Activated CD4-positive, alpha-beta T cell treated with anti-CD3 and anti-CD28 coated beads, Interleukin-2, amount 50 U/mL, for 4 hours (primary cell): Measurements from ENCODE around the gene TMEM132E.

Source experiments
- DNase-seq, 2 experiments: peaks; one replicate each; pipeline ENCODE4 v3.0.0-alpha.2; 2020

The TMEM132E gene

DNA sequence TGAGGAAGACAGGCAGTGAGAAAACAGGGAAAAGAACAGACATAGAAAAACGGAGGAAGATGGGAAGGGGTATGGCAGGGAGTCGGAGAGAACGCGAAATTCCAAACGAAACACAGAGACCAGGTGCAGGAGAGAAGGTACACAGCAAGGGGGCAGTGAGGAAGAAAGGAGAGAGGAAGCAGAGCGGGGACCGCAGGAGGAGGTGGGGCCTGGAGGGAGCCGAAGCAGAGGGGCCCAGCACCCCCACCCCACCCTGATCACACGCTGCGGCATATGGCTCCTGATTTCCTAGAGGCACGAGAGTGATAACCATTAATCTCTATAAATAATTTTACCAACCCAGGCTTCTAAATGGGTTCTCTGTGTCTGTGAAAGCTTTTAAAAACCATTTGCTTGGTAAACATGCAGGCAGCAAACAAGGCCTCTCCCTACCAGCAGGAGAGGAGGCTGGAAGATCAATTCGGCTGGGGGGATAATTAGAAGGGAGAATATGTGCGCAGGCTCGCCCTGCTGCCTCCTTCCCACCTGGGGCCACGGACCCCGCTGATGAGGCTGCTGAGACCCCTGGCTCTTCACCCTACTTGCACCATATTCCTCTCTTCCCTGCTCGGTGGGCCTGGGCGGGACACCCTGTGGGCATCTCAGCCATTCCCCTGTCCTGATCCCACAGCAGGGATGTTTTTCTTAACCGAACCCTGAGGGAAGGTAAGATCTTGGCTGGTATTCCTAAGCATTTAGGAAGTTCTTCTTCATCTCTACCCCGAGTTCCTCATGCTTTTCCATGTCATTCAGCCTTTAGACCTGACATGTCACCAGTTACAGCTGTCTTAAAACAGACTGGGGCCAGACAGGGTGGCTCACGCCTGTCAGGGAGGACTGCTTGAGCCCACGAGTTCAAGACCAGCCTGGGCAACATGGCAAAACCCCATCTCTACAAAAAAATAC, 86.7 kb downstream of the TMEM132E start:
- DNase-seq, result no peak

GRCh38 chr17:34667656-34668055, 88.3 kb downstream of the TMEM132E start:
- DNase-seq, result no peak

DNA sequence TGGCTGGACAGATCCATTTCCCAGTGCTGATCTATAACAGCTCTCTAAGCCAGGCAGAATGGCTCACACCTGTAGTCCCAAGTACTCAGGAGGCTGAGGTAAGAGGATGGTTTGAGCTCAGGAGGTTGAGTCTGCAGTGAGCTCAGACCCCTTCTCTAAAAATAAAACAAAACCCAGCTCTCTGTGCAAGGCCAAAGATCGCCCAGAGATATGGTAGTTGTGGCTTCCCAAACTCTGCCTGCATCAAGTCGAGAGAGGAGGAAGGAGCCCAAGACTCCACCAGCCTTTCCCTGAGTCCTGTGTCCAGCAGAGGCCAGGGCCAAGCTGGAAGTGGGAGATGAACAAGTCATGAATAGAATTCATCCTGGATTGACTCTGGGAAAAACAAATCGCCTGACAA, 88.8 kb downstream of the TMEM132E start:
- no peak for DNase-seq

DNA sequence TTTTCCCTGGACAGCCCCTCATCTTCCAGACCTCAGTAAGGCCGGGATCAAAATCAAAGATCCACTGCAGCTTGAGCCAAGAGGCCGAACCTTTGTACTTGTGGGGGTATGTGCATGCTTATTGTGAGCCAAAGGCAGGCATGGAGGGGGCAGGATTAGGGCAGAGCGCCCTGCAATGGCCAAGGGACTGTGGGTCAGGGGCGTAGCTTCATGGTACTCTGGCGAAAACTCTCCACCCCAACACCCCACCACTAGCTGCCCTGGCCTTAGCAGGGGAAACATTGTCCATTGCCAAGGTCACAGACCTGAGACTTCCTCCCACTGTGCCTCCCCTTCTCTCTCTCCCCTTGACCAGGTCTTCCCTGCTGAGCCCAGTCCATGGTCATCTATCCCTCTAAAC, 90.1 kb downstream of the TMEM132E start:
- no peak for DNase-seq

GRCh38 chr17:34670618-34671017, 91.2 kb downstream of the TMEM132E start:
- DNase-seq, result no peak

GRCh38 chr17:34671191-34671590, 91.8 kb downstream of the TMEM132E start:
- DNase-seq, result no peak

DNA sequence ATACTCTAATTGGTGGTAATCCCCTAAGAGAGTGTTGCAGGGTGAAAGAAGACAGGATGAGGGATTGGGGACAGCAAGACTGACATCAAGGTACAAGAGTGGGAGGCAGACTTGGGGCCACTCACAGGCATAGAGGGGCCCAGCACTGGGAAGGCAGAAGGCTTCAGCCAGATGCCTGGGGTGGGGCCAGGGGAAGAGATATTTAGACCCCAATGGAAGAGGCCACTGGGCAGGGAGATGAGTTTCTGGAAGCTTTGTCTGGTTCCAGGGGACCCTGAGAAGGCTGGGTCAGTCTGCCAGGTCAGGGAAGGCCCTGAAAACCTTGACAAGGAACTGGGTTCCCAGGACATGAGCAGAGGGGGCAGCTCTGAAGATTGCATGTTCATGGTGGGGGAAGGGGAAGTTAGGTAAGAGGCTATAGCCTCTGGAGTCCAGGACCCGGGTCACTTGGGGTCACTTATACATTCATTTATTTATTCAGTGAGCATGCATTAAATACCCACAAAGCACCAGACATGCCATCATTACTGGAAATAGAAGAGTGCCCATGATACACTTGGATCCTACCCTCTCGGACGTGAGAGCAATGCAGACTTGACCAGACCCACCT, 92.9 kb downstream of the TMEM132E start:
- no peak for DNase-seq

DNA sequence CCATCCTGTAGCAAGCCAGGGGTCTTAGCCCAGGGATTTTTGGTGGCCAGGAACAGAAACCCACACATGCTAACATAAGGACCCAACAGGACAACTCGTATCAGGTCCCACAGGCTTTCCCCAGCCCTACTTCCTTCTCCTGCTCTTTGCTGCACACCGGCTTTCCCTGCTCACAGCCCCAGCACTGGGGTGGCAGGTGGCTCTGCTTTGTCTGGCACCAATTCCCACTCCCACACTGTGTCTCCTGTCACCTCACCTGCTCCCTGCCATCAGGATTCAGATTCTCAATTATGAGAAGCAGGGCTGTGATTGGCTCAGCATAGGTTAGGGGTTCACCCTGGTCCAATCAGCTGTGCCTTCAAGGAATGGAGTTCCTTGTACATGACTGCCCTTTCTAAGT, 94.1 kb downstream of the TMEM132E start:
- DNase-seq, result no peak

- no peak for DNase-seq
These were observed 94.9 kb downstream of the TMEM132E start for GRCh38 chr17:34673995-34674890.

GRCh38 chr17:34675143-34675542, 95.8 kb downstream of the TMEM132E start:
- DNase-seq, result no peak

GRCh38 chr17:34675605-34676004, 96.2 kb downstream of the TMEM132E start:
- no peak for DNase-seq

GRCh38 chr17:34680151-34680550, 100.8 kb downstream of the TMEM132E start:
- DNase-seq, result no peak

GRCh38 chr17:34682305-34682704, 102.9 kb downstream of the TMEM132E start:
- DNase-seq, result no peak

- DNase-seq, result no peak
These were observed 104.0 kb downstream of the TMEM132E start for GRCh38 chr17:34683390-34683789.
